ENCODE measurements around the gene NECTIN1. TPM values are rescaled to one million over a fixed set of nuclear protein-coding genes. Genes with fewer than 3 reads are reported as not detected.
"Not testable (repeated sequence)": the region's sequence is repeated elsewhere in the genome, so short reads cannot be mapped to it uniquely, and the experiment has no call there.

Gene NECTIN1
- total RNA-seq, 2 donors from 2014 or later, result 43.9 to 44.1 TPM

DNA sequence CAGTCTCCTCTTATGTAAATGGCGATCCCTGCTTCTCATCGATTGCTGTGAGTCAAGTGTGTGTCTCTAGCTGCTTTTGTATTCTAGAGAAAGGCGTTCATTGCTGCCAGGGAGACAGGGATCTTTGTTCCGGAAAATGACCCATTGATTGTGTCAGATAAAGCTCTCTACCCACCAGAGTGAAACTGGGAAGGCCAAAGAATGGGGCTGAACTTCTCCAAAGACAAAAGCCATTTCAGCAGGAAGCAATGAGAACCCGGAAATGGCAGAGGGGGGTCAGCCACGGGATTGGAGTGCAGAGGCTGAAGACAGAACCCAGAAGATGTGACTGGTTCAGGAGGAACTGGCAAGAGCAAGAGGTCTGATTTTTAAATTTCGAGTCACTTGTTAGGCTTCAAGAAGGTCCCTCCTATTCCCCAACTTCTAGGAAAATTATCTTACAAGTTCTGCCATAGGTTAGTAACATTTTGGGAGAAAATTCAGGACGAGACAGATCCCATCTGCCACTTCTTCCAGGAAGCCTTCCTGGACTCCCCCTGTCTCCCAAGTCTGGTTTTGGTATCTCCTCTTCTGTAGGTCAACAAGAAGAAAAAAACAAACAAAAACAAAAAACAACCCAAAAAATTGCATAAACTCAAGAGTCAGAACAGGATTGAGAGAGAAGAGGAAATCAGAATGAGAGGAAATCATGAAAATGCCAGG is 110.6 kb downstream of the NECTIN1 start:
- DNase-seq, result peak in 1 of 2 donors; percentile 42
- intact Hi-C loops (cut with DNase I, micrococcal nuclease), result no loop called here
- ATAC-seq, result no peak

DNA sequence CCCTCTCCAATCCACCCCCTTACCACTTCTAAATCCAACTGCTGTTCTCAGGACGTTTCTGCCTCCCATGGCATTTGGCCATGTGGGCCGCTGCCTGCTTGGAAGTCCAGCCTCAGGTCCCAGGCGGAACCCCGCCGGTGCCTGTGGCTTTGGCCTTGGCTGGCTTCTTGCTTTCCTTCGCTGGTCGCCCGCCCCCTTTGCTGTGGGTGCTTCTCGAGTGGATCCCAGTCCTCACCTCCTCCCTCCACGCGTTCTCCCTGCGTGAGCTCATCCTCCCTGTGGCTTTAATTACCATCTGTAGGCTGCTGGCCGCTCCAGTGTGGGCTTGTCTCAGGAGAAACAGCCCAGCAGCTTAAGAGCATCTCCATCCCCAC is 111.7 kb downstream of the NECTIN1 start:
- intact Hi-C loops (cut with DNase I, micrococcal nuclease), result no loop called here
- DNase-seq (no peak), ATAC-seq (no peak)

DNA sequence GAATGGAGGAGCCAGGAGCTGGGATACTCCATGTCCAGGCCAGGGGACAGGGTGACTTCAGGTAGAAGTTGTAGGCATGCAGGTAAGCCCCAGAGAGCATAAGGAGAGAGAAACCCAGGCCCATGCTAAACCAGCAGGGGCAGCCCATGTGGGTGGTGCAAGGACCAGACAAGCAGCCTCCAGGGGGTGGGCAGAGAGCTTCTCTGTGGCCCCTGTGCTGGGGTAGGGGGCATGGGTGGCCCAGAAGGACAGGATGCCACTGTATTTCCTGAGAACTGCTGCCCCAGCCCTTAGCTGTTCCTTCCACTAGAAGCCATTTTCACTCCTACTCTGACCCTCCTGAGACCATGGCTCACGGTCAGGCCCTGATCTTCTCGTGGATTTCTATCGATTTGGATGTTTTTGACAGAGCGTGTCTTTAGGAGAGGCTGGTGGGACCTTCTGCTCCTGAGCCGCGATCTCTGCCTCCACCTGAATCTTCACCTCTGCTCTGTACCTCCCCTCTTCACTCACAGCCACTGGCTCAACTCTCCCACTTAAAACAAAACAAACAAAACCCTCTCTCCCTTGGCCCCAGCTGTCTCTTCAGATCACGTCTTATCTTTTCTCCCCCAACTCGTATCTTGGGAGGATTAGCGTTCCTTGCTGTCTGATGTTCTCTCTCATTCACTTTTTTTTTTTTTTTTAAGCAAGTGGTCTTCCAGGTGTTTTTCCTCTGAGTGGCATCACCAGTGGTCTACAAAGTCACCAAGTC is 112.2 kb downstream of the NECTIN1 start:
- DNase-seq (no peak), ATAC-seq (no peak)
- intact Hi-C loops (cut with DNase I, micrococcal nuclease), result no loop called here

DNA sequence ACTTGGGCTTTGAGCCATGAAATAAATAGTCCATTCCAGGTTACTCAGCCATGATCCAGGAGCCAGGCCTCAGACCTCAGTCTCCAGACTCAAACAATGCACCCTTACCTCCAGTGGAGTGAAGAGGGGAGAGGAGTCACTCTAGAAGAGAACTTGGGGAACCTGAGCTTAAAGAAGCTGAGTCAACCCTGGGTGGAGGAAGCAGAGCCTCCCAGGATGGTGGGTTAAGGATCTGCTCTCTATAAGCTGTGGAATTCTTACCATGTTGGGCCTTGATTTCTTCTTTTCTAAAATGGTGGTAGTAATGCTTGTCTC is 113.2 kb downstream of the NECTIN1 start:
- ATAC-seq (no peak), DNase-seq (no peak)
- intact Hi-C loops (cut with DNase I, micrococcal nuclease), result no loop called here

DNA sequence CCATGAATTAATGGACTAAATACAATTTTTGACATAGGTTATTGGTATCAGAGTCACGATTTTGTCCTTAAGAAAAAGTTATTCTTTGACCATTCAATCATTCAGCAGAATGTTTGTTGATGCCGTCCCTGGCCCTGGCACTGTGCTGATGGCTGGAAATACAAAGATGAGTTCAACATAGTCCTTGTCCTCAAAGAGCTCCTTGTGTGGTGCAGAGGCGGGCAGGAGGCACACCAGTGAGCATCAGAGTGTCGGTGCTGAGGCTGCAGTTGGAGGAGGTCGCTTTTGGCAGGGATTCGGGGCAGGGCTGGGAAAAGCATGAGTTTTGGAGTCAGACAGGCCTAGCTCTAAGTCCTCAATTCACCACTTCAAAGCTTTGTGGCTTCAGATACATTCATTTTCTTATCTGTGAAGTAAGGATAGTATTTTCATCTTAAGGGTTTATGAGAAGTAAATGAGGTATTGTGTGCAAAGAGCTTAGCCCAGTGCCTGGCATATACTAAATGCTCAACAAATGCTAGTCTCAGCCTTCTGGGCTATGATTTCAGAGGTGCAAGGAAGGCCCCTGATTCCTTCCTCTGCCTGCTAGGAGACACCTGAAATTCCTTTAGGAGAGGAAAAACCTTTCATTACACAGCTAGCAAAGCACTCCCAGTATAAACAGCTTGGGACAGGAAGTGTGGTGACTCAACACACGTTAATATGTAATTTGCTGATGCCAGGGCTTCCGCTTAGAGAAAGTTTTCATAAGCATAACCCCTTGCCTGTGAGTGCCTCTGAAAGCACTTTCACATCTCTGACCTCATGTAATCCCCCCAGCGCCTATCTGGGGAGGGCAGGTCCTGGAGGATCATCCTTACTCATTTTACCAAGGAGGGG is 113.8 kb downstream of the NECTIN1 start:
- no peak for DNase-seq
- peak; percentile 71 for ATAC-seq
- intact Hi-C loops (cut with DNase I, micrococcal nuclease), result no loop called here

GRCh38 chr11:119614222-119615002 is 114.6 kb downstream of the NECTIN1 start:
- ATAC-seq (no peak), DNase-seq (no peak)
- intact Hi-C loops (cut with DNase I, micrococcal nuclease), result no loop called here

DNA sequence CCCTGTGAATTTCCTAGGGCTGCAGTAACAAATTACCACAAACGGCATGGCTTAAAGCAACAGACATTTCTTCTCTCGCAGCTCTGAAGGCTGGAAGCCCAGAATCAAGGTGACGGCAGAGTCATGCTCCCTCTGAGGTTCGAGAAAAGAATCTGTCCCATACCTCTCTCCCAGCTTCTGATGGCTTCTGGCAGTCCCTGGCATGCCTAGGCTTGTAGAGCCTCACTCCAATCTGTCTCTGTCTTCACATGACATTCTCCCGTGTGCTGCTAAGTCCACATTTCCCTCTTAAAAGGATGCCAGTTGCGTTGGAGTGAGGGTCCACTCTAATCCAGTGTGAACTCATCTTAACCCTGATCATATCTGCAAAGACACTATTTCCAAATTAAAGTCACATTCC is 116.2 kb downstream of the NECTIN1 start:
- intact Hi-C loops (cut with DNase I, micrococcal nuclease), result no loop called here
- DNase-seq, result no peak
- no peak for ATAC-seq

DNA sequence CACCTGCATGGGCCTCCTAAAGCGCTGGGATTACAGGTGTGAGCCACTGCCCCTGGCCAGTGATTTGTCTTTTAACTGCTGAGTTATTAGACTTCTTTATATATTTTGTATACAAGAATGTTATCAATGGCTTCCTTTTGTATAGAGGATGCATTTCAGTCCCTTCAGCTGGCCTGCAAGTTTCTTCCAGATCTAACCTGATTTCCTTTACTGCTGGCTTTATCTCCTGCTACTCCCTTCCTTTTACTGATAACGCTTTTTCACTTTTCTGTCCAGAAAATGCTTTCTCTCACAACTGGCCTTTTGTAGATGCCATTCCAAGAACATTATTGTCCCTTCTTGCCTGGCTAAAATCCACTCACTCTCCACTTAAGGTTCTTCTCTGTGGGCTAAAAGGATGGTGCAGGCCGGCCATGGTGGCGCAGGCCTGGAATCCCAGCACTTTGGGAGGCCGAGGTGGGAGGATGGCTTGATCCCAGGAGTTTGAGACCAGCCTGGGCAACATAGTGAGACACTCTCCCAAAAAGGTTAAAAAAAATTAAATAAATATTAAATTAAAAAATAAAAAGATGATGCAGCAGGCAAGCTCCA is 118.1 kb downstream of the NECTIN1 start:
- intact Hi-C loops (cut with DNase I, micrococcal nuclease), result no loop called here
- ATAC-seq (no peak), DNase-seq (no peak)

GRCh38 chr11:119608781-119609180 is 120.2 kb downstream of the NECTIN1 start:
- DNase-seq, result no peak
- intact Hi-C loops (cut with DNase I, micrococcal nuclease), result no loop called here
- ATAC-seq, result no peak

- DNase-seq (no peak), ATAC-seq (no peak)
- intact Hi-C loops (cut with DNase I, micrococcal nuclease), result no loop called here
These were observed 120.8 kb downstream of the NECTIN1 start for GRCh38 chr11:119608201-119608600.

- intact Hi-C loops (cut with DNase I, micrococcal nuclease), result no loop called here
- no peak for DNase-seq
- ATAC-seq, result no peak
These were observed 121.3 kb downstream of the NECTIN1 start for GRCh38 chr11:119607726-119608125.

DNA sequence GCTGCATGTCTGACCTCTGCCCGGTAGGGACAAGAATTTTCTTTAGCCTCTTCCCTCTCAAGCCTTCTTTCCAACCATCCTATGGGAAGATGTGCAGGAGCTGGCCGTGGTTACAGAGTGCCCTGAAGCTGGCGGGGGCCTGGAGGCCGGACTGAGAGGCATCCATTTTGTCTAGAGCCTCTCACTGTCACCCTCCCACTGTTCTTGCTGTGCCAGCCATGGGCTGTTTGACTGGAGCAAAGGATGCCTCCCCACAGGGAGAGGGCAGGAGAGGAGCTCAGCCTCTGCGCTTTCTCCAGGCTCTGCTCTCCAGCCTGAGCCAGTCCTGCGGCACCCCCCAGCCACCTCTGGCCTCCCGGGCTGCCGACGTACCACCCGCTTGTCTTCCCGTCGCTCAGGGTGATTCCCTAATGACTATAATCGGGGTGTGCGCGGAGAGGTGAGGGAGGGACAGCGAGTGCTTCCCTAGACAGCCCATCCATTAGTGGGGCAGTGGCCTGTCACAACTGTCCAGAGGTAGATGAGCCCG is 123.8 kb downstream of the NECTIN1 start:
- DNase-seq (no peak), ATAC-seq (no peak)
- intact Hi-C loops (cut with DNase I, micrococcal nuclease), result no loop called here

DNA sequence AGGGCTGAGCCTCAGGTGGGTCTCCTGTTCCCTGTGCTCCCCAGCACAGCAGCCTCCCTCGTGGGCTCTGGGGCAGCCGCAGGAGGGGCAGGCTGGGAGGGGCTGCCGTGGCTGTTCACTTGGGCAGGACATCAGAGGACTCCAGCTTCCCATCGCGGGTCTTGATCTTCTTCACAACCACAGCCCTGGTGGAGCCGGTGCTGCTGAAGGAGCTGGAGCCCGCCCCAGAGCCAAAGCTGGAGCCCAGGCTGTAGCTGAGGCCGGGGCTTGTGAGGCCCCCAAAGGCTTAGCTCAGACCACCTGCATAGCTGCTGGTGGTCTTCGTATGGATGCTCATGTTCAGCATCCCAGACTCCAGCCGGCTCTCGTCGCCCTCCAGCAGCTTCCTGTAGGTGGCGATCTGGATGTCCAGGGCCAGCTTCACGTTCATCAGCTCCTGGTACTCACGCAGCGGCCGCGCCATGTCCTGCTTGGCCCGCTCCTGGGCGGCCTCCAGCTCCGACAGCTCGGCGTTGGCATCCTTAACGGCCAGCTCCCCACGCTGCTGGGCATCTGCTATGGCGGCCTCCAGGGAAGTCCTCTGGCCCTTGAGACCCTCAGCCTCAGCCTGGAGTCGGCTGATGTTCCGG is 126.1 kb downstream of the NECTIN1 start:
- ATAC-seq (no peak), DNase-seq (no peak)
- intact Hi-C loops (cut with DNase I, micrococcal nuclease), result no loop called here

GRCh38 chr11:119599864-119600541 is 129.0 kb downstream of the NECTIN1 start:
- no peak for DNase-seq
- intact Hi-C loops (cut with DNase I, micrococcal nuclease), result no loop called here
- no peak for ATAC-seq

DNA sequence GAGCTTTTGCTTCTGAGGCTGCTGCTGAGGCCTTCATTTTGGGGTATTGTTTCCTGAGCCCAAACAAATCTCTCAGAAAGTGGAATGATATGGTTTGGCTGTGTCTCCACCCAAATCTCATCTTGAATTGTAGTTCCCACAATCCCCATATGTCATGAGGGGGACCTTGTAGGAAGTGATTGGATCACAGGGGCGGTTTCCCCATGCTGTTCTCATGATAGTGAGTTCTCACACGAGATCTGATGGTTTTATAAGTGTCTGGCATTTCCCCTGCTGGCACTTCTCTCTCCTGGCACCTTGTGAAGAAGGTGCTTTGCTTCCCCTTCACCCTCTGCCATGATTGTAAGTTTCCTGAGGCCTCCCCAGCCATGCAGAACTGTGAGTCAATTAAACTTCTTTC is 133.1 kb downstream of the NECTIN1 start:
- ATAC-seq; intact Hi-C loops (cut with DNase I, micrococcal nuclease); DNase-seq: not testable (repeated sequence)

DNA sequence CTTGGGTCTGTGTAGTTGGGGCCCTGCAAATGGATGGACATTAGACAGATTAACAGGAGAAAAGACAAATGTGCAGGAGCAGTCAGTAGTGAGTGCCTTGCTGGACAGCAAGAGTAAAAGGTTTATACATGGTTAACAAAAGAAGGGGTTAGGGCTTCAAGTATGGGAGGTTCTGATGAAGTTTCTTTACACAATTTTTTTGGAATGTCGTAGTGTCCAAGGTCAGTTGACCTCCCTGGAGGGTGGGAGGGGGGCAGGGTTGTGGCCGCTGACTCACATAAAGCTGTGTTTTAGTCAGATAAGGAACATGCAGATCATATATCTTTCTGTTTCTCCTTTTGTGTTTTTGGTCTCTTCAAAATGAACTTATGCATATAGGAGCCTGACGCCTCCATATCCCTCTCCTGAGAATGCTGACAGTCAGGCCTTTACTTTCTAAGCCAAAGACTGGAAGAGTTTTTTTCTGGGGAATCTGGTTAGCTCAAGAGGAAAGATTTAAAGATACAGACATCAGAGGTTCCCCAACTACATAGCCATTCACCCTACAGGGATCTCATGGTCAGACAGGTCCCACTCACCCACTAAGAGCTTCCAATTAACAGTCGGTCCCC is 134.3 kb downstream of the NECTIN1 start:
- ATAC-seq (no peak), DNase-seq (no peak)
- intact Hi-C loops (cut with DNase I, micrococcal nuclease), result no loop called here

DNA sequence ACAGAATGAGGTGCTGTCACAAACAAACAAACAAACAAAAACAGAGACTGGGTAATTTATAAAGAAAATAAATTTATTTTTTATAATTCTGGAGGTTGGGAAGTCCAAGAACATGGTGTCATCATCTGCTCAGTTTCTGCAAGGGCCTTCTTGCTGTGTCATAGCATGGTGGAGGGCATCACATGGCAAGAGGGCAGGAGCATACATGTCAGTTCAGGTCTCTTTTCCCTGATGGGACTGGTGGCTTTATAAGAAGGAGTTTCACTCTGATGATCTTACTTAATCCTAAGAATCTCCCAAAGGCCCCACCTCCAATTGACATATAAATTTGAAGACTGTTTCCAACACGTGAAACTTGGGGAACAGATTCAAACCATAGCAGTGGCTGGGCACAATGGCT is 135.7 kb downstream of the NECTIN1 start:
- DNase-seq (no peak), ATAC-seq (no peak)
- intact Hi-C loops (cut with DNase I, micrococcal nuclease), result no loop called here

Data from left colon (tissue), 2 donors.